Measurements from ENCODE around the gene TEX29.

TEX29 gene

DNA sequence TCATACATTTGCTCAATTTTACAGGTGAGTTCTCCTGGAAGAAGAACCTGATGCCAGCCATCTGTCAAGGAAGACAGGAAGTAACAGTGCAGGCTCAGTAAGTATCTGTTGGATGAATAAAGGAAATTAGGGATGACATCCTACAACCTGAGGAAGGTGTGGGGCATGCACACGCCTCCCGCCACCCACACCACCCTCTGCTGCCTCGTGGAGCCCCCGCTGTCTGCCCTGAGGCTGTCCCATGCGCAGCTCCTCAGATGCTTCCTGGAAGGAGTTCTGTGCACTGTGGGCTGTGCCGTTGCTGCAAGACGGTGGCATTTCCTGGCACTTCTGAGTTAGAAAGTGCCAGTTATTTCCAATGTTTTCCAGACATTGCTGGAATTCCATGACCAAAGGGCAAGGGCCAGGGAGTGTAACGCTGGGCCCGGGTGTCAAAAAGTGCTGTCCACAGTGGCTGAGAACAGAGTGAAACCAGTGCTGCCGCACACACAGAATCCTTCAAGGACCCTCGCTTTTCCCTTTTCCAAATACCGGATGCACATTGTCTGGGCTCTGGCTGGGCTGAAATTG is 4.2 kb upstream of the TEX29 start:
- no peak overlapping the region for H3K4me3 ChIP-seq (ENCODE audit: low read length)
- no peaks in the 10 kb centered on the region for H3K4me1 ChIP-seq (ENCODE audit: low read length)
- no peak overlapping the region for H3K4me2 ChIP-seq (ENCODE audit: low read depth, low read length)
- no peaks in the 10 kb centered on the region for H3K27me3 ChIP-seq (replicated peaks; ENCODE audit: insufficient read depth, low read length)
- H3K27ac ChIP-seq (ENCODE audit: low read length): no peak overlapping the region
- no peak for DNase-seq
- TF ChIP-seq, protein P1, sequence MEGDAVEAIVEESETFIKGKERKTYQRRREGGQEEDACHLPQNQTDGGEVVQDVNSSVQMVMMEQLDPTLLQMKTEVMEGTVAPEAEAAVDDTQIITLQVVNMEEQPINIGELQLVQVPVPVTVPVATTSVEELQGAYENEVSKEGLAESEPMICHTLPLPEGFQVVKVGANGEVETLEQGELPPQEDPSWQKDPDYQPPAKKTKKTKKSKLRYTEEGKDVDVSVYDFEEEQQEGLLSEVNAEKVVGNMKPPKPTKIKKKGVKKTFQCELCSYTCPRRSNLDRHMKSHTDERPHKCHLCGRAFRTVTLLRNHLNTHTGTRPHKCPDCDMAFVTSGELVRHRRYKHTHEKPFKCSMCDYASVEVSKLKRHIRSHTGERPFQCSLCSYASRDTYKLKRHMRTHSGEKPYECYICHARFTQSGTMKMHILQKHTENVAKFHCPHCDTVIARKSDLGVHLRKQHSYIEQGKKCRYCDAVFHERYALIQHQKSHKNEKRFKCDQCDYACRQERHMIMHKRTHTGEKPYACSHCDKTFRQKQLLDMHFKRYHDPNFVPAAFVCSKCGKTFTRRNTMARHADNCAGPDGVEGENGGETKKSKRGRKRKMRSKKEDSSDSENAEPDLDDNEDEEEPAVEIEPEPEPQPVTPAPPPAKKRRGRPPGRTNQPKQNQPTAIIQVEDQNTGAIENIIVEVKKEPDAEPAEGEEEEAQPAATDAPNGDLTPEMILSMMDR (IDR thresholded peaks at IDR 0.05; ENCODE audit: low read length): no peak
- no peak for TF ChIP-seq EZH2 (optimal IDR thresholded peaks at IDR 0.05; ENCODE audit: low read depth, low read length)
- no peaks in the 10 kb centered on the region for H3F3A ChIP-seq (ENCODE audit: insufficient read depth, low read length)
- no peak overlapping the region for H2AFZ ChIP-seq (ENCODE audit: low read length)
- H3K9me2 ChIP-seq (replicated peaks; ENCODE audit: insufficient read depth, low read length): no peaks in the 10 kb centered on the region
- no peaks in the 10 kb centered on the region for H3K36me3 ChIP-seq (replicated peaks; ENCODE audit: insufficient read depth, low read length)
- H4K20me1 ChIP-seq (ENCODE audit: insufficient read depth, low read length): no peaks in the 10 kb centered on the region
- no peak overlapping the region for H3K9ac ChIP-seq (ENCODE audit: low read length)
- H3K9me3 ChIP-seq (replicated peaks; ENCODE audit: insufficient read depth, low read length): no peaks in the 10 kb centered on the region
- no peaks in the 10 kb centered on the region for H3K79me2 ChIP-seq (ENCODE audit: low read length)

DNA sequence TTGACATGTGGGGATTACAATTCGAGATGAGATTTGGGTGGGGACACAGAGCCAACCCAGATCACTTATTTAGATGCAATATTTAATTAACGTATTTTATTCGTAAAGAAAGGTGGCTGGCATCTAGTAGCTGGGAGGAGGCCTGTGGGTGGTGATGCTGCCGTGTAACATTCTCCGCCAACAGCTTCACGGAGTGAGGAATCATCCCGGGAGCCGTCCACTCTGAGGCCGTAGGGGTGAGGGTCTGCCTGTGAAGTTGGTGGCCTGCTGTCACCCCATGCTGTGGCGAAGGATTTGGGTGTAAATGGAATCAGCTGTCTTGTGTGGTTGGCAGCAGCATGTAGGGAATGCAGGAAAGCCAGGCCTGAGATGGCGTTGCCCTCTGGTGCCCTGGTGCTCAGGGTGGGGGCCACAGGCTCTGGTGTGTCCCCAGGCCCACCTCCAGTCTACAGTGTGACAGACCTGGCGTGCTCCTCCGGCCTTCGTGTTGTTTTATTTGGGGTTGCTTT is 3.3 kb upstream of the TEX29 start:
- Histone ChIP-seq H3K4me3 (ENCODE audit: low read length) (no peak overlapping the region), H3K79me2 (ENCODE audit: low read length) (no peaks in the 10 kb centered on the region), H3K9me3 (replicated peaks; ENCODE audit: insufficient read depth, low read length) (no peaks in the 10 kb centered on the region), H3K4me1 (ENCODE audit: low read length) (no peaks in the 10 kb centered on the region), H3K27me3 (replicated peaks; ENCODE audit: insufficient read depth, low read length) (no peaks in the 10 kb centered on the region), H2AFZ (ENCODE audit: low read length) (no peak overlapping the region), H4K20me1 (ENCODE audit: insufficient read depth, low read length) (no peaks in the 10 kb centered on the region), H3K4me2 (ENCODE audit: low read depth, low read length) (no peak overlapping the region), H3K9me2 (replicated peaks; ENCODE audit: insufficient read depth, low read length) (no peaks in the 10 kb centered on the region), H3K27ac (ENCODE audit: low read length) (no peak overlapping the region), H3F3A (ENCODE audit: insufficient read depth, low read length) (no peaks in the 10 kb centered on the region), H3K36me3 (replicated peaks; ENCODE audit: insufficient read depth, low read length) (no peaks in the 10 kb centered on the region), H3K9ac (ENCODE audit: low read length) (no peak overlapping the region)
- TF ChIP-seq EZH2 (optimal IDR thresholded peaks at IDR 0.05; ENCODE audit: low read depth, low read length) (no peak), EZH2phosphoT487 (IDR thresholded peaks at IDR 0.05; ENCODE audit: low read length) (no peak)
- TF ChIP-seq, protein P1 (IDR thresholded peaks at IDR 0.05; ENCODE audit: low read length): no peak
- no peak for DNase-seq

DNA sequence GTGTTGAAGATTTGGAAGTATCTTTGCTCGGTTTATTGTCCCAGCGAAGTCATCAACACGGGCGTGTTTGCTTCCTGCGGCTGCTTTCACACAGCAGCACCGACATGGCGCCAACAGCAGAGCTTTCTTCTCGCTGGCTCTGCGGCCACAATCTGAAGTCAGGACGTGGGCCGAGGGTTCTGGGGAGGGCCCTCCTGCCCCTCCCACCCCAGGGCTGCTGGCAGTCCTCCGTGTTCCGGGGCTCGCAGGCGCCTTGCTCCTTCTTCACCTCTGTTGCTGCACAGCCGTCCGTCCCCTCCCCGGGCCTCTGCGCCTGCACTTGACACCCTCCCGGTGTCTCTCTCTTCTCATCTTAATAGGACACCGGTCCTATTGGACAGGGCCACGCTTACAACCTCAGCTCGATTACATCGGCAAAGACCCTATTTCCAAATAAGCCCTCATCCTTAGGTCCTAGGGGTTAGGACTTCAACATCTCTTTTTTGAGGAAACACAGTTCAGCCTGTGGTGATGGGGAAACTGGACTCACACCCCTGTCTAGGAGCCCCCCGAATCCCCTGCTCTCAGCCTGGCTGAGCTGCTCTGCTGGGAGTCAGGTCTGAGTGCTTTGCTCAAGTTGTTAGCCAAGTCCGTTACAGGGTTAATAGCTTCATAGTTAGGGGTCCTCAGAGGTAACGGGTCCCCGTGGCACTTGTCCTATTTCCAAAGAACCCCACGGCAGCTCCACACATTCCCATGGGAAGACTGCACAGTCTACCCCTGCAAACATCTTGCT is 2.7 kb upstream of the TEX29 start:
- Histone ChIP-seq H4K20me1 (ENCODE audit: insufficient read depth, low read length) (no peaks in the 10 kb centered on the region), H3K27ac (ENCODE audit: low read length) (no peak overlapping the region), H3K4me3 (ENCODE audit: low read length) (no peak overlapping the region), H3F3A (ENCODE audit: insufficient read depth, low read length) (no peaks in the 10 kb centered on the region), H3K4me2 (ENCODE audit: low read depth, low read length) (no peak overlapping the region), H3K9me2 (replicated peaks; ENCODE audit: insufficient read depth, low read length) (no peaks in the 10 kb centered on the region), H3K9ac (ENCODE audit: low read length) (no peak overlapping the region), H3K79me2 (ENCODE audit: low read length) (no peaks in the 10 kb centered on the region), H3K36me3 (replicated peaks; ENCODE audit: insufficient read depth, low read length) (no peaks in the 10 kb centered on the region), H3K4me1 (ENCODE audit: low read length) (no peaks in the 10 kb centered on the region), H3K9me3 (replicated peaks; ENCODE audit: insufficient read depth, low read length) (no peaks in the 10 kb centered on the region), H3K27me3 (replicated peaks; ENCODE audit: insufficient read depth, low read length) (no peaks in the 10 kb centered on the region), H2AFZ (ENCODE audit: low read length) (no peak overlapping the region)
- no peak for DNase-seq
- no peak for TF ChIP-seq EZH2 (optimal IDR thresholded peaks at IDR 0.05; ENCODE audit: low read depth, low read length)
- TF ChIP-seq, protein P1 (IDR thresholded peaks at IDR 0.05; ENCODE audit: low read length): no peak
- no peak for TF ChIP-seq EZH2phosphoT487 (IDR thresholded peaks at IDR 0.05; ENCODE audit: low read length)

Data from MM.1S (cell line).